Left cardiac atrium (tissue), 4 donors: ENCODE results near the gene ANAPC5. TPM values are rescaled to one million over a fixed set of nuclear protein-coding genes. Genes with fewer than 3 reads are reported as not detected.

Experiments
- ATAC-seq, 2 donors: fragments of 200-7000 bp; cut with Tn5 transposase; one replicate each; pipeline ENCODE4 v1.9.1; 2020; ENCODE audit warnings: mild to moderate bottlenecking in 2 of 2, moderate library complexity in 2 of 2
- DNase-seq: peaks from one replicate; pipeline ENCODE4 v3.0.0-alpha.2; 2020
- intact Hi-C, 2 donors: fragments of 100-400 bp; cut with DNase I; formaldehyde crosslinking; loops; one replicate each; pipeline versions ENCODE4 v1.14.1 to v1.15.1; 2022 to 2023
- total RNA-seq, 2 donors: library from RNA; stranded (reverse); fragmentation: NEBNext Ultra II Directional; extraction: Animal tissue kit (Norgen Biotek cat#: 25700); gene quantifications; one replicate each; pipeline ENCODE4 v1.2.1, GENCODE V29; 2021
- donor health status: DM: no; HTN: yes; CAD: no.
- donor health status: DM: no; HTN: yes; CAD: no; lungs with severe emphysema.
- donor health status: DM: yes; HTN: yes; CAD: no.
- donor health status: Dilated cardiomyopathy.

ANAPC5 gene
- total RNA-seq, 2 donors from 2014 or later, result 51.9 to 65.0 TPM

GRCh38 chr12:121373755-121374154, 21.5 kb upstream of the ANAPC5 start:
- intact Hi-C loops, result no loop called here
- no peak for ATAC-seq
- no peak for DNase-seq

GRCh38 chr12:121371404-121371803, 19.2 kb upstream of the ANAPC5 start:
- ATAC-seq (no peak), DNase-seq (no peak)
- intact Hi-C loops, result no loop called here

- ATAC-seq (no peak), DNase-seq (no peak)
- intact Hi-C loops, result no loop called here
These were observed 13.8 kb upstream of the ANAPC5 start for GRCh38 chr12:121366063-121366459.

GRCh38 chr12:121365416-121366062, 13.3 kb upstream of the ANAPC5 start:
- intact Hi-C loops, result no loop called here
- ATAC-seq (no peak), DNase-seq (no peak)

- intact Hi-C loops, result no loop called here
- DNase-seq, result no peak
- ATAC-seq, result no peak
These were observed 12.5 kb upstream of the ANAPC5 start for GRCh38 chr12:121364683-121365121.

GRCh38 chr12:121358073-121358472, 5.9 kb upstream of the ANAPC5 start:
- intact Hi-C loops, result no loop called here
- ATAC-seq (no peak), DNase-seq (no peak)

GRCh38 chr12:121357331-121357730, 5.1 kb upstream of the ANAPC5 start:
- DNase-seq (no peak), ATAC-seq (no peak)
- intact Hi-C loops, result no loop called here

GRCh38 chr12:121356657-121357056, 4.4 kb upstream of the ANAPC5 start:
- intact Hi-C loops, result no loop called here
- no peak for DNase-seq

GRCh38 chr12:121355818-121356217, 3.6 kb upstream of the ANAPC5 start:
- no peak for DNase-seq
- ATAC-seq, result no peak
- intact Hi-C loops, result no loop called here

More at GRCh38 chr12:121356657-121357056, 4.4 kb upstream of the ANAPC5 start:
- no peak for ATAC-seq

GRCh38 chr12:121352682-121353018, 439 bp upstream of the ANAPC5 start:
- intact Hi-C loops, result loop anchor here in 1 of 2 donors (2.0 kb wide), 1 partner anchor 46 kb away; no protein-coding TSS in a partner anchor
- no peak for DNase-seq
- peak; percentile 61 to 84 for ATAC-seq

- ATAC-seq (no peak), DNase-seq (no peak)
- intact Hi-C loops, result no loop called here
These were observed 5.5 kb downstream of the ANAPC5 start for GRCh38 chr12:121346747-121347146.

- intact Hi-C loops, result no loop called here
- ATAC-seq (no peak), DNase-seq (no peak)
These were observed 6.9 kb downstream of the ANAPC5 start for GRCh38 chr12:121345151-121345815.

- DNase-seq (no peak), ATAC-seq (no peak)
- intact Hi-C loops, result loop anchor here in 1 of 2 donors (5.0 kb wide), 1 partner anchor 167 kb away; no protein-coding TSS in a partner anchor
These were observed 7.7 kb downstream of the ANAPC5 start for GRCh38 chr12:121344506-121344905.

- intact Hi-C loops, result loop anchor here in 1 of 2 donors (5.0 kb wide), 1 partner anchor 105 kb away; no protein-coding TSS in a partner anchor
- DNase-seq (no peak), ATAC-seq (no peak)
These were observed 14.8 kb downstream of the ANAPC5 start for GRCh38 chr12:121337416-121337815.

- DNase-seq, result no peak
- intact Hi-C loops, result loop anchor here (1.0 to 5.0 kb wide), 2 partner anchors 108 to 109 kb away; no protein-coding TSS in a partner anchor
- peak; percentile 77 to 91 for ATAC-seq
These were observed 17.5 kb downstream of the ANAPC5 start for GRCh38 chr12:121334513-121335343.

- ATAC-seq (no peak), DNase-seq (no peak)
- intact Hi-C loops, result loop anchor here in 1 of 2 donors (1.0 kb wide), 1 partner anchor 110 kb away; no protein-coding TSS in a partner anchor
These were observed 18.5 kb downstream of the ANAPC5 start for GRCh38 chr12:121333747-121334146.

GRCh38 chr12:121331248-121331647, 21.0 kb downstream of the ANAPC5 start:
- intact Hi-C loops, result no loop called here
- no peak for ATAC-seq
- no peak for DNase-seq

- DNase-seq (no peak), ATAC-seq (no peak)
- intact Hi-C loops, result no loop called here
These were observed 21.5 kb downstream of the ANAPC5 start for GRCh38 chr12:121330692-121331091.

- no peak for ATAC-seq
- no peak for DNase-seq
- intact Hi-C loops, result no loop called here
These were observed 22.0 kb downstream of the ANAPC5 start for GRCh38 chr12:121330195-121330594.

GRCh38 chr12:121328620-121329019, 23.6 kb downstream of the ANAPC5 start:
- ATAC-seq (no peak), DNase-seq (no peak)
- intact Hi-C loops, result no loop called here
